NT2/D1 (cell line): ENCODE measurements around the gene SLC41A1.

ENCODE experiments used
- YY1 ChIP-seq: IDR thresholded peaks from 2 replicates; pipeline ENCODE4 v1.6.1; 2011; ENCODE audit not compliant: insufficient read length, insufficient read depth
- ZNF274 ChIP-seq: IDR thresholded peaks from 2 replicates; pipeline ENCODE4 v1.6.1; 2011; ENCODE audit warnings: mild to moderate bottlenecking, low read depth, low read length

DNA sequence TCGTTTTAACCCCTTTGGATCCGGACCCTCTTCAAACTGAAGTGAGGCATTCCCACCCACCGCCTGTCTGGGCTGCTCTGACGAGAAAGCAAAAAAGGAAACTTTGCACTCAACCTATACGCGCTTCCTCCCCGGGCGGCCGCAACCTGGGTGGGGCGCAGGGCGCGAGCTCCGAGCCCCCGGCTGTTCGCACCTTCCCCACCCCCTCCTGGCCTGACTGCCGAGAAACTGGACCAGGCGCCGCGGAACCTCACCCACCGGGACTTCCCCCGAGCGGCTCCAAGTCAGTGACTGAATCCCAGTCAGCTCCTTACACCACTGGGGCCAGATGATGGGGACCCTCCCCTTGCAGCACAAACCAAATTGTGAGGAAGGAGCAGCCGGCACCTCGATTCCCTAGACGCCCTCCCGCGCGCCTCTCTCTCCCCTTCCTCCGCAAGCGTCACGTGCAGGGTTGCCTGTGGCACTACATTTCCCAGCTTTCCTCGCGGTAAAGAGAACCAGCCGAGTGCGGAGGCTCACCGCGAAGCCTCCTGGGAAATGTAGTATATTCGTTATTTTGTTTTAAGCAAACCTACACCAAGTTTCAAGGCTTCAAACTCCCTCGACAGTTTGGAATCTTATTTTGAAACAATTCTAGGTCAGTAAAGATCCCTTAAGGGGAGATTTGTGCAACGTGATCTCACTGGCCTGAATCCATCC lies 37.8 kb downstream of the SLC41A1 start, which contains the start of gene RAB29:
- TF ChIP-seq YY1 (no peak), ZNF274 (no peak)
